NCI-H526 treated with DMSO at 0.1 percent for 48 hours (cell line): Measurements from ENCODE around the gene TAAR5.
"Not testable (repeated sequence)": the region's sequence is repeated elsewhere in the genome, so short reads cannot be mapped to it uniquely, and the experiment has no call there.

ENCODE experiments used
- DNase-seq: peaks from one replicate; lab custom pipeline; 2025; lab: John Stamatoyannopoulos, UW

The TAAR5 gene

GRCh38 chr6:132570221-132570777 lies 19.2 kb downstream of the TAAR5 start, which contains the start of gene TAAR6:
Gene TAAR6 (plus strand): TSS chr6:132570322. CDS start chr6:132570322, 0 bp downstream.
- DNase-seq: no peak

- DNase-seq: no peak
Measured at GRCh38 chr6:132569170-132569569, 20.4 kb downstream of the TAAR5 start.

- no peak for DNase-seq
Measured at GRCh38 chr6:132568611-132569010, 20.9 kb downstream of the TAAR5 start.

GRCh38 chr6:132567566-132567965 lies 22.0 kb downstream of the TAAR5 start:
- DNase-seq: no peak

GRCh38 chr6:132566404-132566803 lies 23.1 kb downstream of the TAAR5 start:
- DNase-seq: no peak

- not testable (repeated sequence) for DNase-seq
Measured at GRCh38 chr6:132560087-132560486, 29.5 kb downstream of the TAAR5 start.

- DNase-seq: no peak
Measured at GRCh38 chr6:132552372-132552771, 37.2 kb downstream of the TAAR5 start, which contains the start of gene TAAR8. Gene TAAR8 (plus strand): TSS chr6:132552672. CDS start chr6:132552693, 21 bp downstream.

GRCh38 chr6:132551214-132551613 lies 38.3 kb downstream of the TAAR5 start:
- DNase-seq: no peak

- DNase-seq: no peak
Measured at GRCh38 chr6:132548746-132549463, 40.6 kb downstream of the TAAR5 start.

- no peak for DNase-seq
Measured at GRCh38 chr6:132544826-132545225, 44.7 kb downstream of the TAAR5 start.
